ENCODE measurements around the gene NPEPPS.
"Not testable (repeated sequence)": the region's sequence is repeated elsewhere in the genome, so short reads cannot be mapped to it uniquely, and the experiment has no call there.

The NPEPPS gene

GRCh38 chr17:47530557-47531232 is at the start of gene NPEPPS:
Gene NPEPPS, plus strand, starts transcription at chr17:47531108. Its CDS starts 193 bp downstream, at chr17:47531301.
- DNase-seq (ENCODE audit: low spot score), result peak; percentile 82

GRCh38 chr17:47491841-47492212 is 39.1 kb upstream of the NPEPPS start:
- DNase-seq (ENCODE audit: low spot score), result not testable (repeated sequence)

- not testable (repeated sequence) for DNase-seq (ENCODE audit: low spot score)
Observed at GRCh38 chr17:47499074-47499473, 31.8 kb upstream of the NPEPPS start.

DNA sequence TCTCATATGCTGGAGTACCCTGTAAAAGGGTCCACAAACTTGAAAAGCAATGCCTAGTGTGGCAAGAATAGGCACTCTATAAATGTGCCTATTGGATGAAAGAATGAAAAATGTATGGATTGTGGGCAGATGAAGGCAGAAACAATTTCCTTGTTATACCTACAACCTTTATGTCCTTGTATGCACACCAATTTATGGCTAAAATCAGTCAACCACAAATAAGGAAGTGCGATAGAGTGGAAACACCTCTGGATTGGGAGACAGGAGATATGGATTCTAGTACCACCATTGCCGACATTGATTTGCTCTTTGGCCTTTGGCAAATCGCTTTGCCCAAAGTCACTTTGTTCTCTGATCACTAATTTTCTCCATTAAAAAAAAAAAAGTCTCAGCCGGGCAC is 31.4 kb upstream of the NPEPPS start:
- DNase-seq (ENCODE audit: low spot score), result not testable (repeated sequence)

GRCh38 chr17:47500620-47501019 is 30.3 kb upstream of the NPEPPS start:
- peak; percentile 30 for DNase-seq (ENCODE audit: low spot score)

DNA sequence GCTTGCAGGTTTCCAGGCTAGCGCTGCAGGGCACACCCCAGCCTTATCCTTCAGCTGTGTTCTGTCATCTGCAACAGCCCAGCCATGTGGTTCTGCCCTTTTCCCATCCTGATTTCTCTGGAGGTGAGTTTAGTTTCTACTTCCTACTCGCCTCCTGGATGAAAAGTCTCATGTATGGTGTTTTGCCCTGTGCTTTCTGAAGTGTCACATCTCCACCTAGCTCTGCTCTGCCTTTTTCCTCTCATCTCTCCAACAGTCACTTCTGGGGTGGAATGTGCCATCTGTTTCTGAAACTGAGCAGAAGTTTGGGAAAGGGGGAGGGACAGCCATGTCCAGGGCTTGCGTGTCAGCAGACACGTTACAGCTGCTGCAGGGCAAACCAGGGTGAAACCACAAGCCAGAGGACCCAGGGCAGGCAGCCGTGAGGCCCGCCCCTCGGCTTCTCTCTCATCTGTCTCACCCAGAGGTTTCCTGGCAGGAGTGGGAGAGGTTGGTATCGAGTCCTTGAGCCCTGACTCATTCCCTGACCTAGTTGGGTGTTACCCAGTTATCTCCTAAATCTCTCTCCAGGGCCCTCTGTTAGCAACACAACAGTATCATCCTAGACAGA is 28.7 kb upstream of the NPEPPS start:
- peak; percentile 60 for DNase-seq (ENCODE audit: low spot score)

- peak; percentile 69 for DNase-seq (ENCODE audit: low spot score)
Observed at GRCh38 chr17:47502776-47503455, 28.0 kb upstream of the NPEPPS start.

- DNase-seq (ENCODE audit: low spot score), result not testable (repeated sequence)
Observed at GRCh38 chr17:47511701-47512146, 19.2 kb upstream of the NPEPPS start.

- not testable (repeated sequence) for DNase-seq (ENCODE audit: low spot score)
Observed at GRCh38 chr17:47513301-47513700, 17.6 kb upstream of the NPEPPS start.

DNA sequence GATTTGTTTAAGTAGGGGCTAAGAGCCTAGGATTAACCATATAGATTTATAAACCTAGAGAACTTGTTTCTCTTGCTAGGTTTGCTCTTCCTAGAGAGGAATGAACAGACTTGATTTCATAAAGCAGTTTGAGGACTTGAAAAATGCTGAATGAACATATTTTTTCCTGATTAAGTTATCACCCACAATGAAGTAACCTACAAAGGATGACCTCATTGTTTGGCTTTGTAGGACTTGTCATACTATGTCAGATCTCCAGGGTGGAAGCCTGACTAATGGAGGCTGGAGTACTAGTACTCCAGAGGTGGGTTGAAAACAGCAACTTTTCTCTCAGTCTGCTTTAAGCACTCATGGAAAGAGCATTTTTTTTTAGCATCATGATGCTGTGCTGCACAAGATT is 12.0 kb upstream of the NPEPPS start:
- not testable (repeated sequence) for DNase-seq (ENCODE audit: low spot score)

GRCh38 chr17:47519365-47519764 is 11.5 kb upstream of the NPEPPS start:
- DNase-seq (ENCODE audit: low spot score), result not testable (repeated sequence)

DNA sequence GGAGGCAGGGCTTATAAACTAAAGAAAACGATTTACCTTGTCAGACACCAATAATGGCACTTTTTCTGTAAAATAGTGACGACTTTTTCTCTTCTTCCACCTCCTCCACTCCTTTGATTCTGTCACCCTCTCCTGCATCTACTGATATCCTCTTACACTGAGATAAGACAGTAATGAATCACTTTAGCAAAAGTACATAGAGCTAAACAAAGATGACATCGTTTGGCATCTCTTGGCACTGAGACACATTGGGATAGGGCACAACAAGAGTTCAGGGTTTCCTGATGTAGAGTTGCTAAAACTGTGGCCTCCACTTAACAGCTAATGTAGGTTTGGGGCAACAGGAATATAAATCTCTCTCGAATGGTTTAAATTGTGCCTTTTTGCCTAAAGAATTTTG is 10.6 kb upstream of the NPEPPS start:
- DNase-seq (ENCODE audit: low spot score), result not testable (repeated sequence)

- not testable (repeated sequence) for DNase-seq (ENCODE audit: low spot score)
Observed at GRCh38 chr17:47521434-47521833, 9.5 kb upstream of the NPEPPS start.

DNA sequence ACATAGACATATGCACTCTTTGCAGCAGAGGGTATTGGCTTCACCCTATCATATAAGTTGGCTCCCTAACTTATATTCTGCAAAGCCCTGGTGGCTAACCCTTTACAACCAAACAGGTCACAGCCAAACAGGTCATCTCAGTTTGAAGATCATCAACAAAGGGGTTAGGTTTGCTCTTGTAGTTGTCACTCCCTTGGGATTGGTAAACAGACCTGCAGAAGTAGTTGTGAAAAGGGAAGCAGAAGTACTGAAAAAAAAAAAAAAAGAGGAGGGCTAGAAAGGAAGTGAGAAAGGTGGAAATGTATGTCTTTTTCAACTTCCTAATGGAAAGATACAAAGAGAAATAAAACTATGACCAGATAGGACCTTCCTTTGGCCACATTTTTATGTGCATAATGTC is 8.6 kb upstream of the NPEPPS start:
- DNase-seq (ENCODE audit: low spot score), result not testable (repeated sequence)

GRCh38 chr17:47531233-47531820 is 419 bp downstream of the NPEPPS start:
- not testable (repeated sequence) for DNase-seq (ENCODE audit: low spot score)

DNA sequence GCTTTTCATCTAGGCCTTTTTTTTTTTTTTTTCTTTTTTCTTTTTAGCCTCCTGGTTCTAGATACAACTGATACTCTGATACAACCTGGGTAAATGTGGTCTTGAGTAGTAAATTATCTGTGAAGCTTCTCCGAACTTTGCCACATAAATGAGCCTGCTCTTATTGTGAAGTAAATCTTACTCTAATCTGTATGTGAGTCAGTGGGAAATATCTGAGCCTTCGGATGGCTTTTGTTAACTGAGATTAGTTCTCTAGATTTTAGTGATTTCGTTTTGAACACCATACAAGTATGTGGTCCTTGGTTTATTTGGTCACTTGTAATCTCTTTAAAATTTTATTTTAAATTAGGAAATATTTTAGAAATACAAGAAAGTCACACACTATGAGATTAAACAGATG is 8.2 kb downstream of the NPEPPS start:
- not testable (repeated sequence) for DNase-seq (ENCODE audit: low spot score)

DNA sequence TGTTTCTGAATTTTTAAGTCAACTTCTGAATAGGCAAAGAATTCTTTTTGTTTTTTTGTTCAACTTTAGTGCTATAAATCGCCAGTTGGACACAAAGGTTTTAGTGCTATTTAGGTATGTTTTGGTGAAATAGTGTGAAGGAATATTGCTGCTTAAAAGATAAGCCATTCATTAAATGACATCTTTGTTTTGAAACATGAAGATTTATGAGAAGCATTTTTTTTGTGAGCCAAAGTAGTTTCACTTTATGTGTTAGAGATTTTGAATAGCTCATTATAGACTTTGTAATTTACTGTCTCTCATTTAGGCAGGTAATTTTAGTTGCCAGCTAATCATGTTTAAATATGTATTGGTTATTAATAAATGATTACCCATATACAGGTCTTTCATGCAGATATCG is 10.8 kb downstream of the NPEPPS start:
- not testable (repeated sequence) for DNase-seq (ENCODE audit: low spot score)

DNA sequence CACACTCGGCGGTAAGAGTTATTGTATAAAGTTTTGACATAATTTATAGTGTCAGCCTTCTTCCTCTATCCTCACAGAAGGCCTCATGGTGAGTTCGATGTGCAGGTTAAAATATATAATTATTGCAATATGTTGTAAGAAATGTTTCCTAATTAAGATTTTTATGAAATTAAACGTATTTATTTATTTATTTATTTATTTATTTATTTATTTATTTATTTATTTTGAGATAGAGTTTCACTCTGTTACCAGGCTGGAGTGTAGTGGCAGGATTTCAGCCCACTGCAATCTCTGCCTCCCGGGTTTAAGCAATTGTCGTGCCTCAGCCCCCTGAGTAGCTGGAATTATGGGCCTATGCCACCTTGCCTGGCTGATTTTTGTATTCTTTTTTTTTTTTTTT is 13.4 kb downstream of the NPEPPS start:
- DNase-seq (ENCODE audit: low spot score), result not testable (repeated sequence)

- not testable (repeated sequence) for DNase-seq (ENCODE audit: low spot score)
Observed at GRCh38 chr17:47554733-47555132, 23.8 kb downstream of the NPEPPS start.

DNA sequence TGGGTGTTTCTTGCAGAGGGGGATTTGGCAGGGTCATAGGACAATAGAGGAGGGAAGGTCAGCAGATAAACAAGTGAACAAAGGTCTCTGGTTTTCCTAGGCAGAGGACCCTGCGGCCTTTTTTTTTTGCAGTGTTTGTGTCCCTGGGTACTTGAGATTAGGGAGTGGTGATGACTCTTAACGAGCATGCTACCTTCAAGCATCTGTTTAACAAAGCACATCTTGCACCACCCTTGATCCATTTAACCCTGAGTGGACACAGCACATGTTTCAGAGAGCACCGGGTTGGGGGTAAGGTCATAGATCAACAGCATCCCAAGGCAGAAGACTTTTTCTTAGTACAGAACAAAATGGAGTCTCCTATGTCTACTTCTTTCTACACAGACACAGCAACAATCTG is 25.2 kb downstream of the NPEPPS start:
- DNase-seq (ENCODE audit: low spot score), result not testable (repeated sequence)

- DNase-seq (ENCODE audit: low spot score), result not testable (repeated sequence)
Observed at GRCh38 chr17:47560517-47561043, 29.7 kb downstream of the NPEPPS start.

GRCh38 chr17:47561698-47562405 is 30.9 kb downstream of the NPEPPS start:
- not testable (repeated sequence) for DNase-seq (ENCODE audit: low spot score)

Measured in SW480 (cell line).